HepG2 (cell line): ENCODE results near the gene FYB1.

Experiments
- CTCF ChIP-seq: sonication (generic); formaldehyde crosslinking; IDR thresholded peaks from 2 replicates; pipeline ENCODE4 v1.5.0; 2020; ENCODE audit warnings: mild to moderate bottlenecking, missing genetic modification reagents, moderate library complexity
- EZH2 ChIP-seq: conservative IDR thresholded peaks from 2 replicates; pipeline ENCODE4 v1.6.1; 2012; ENCODE audit warnings: mild to moderate bottlenecking, low read depth, low read length, moderate library complexity
- FOSL1 ChIP-seq: sonication (generic); formaldehyde crosslinking; IDR thresholded peaks from 2 replicates; pipeline ENCODE4 v1.9.0; 2021; ENCODE audit warnings: missing genetic modification reagents, borderline replicate concordance
- GATAD1 ChIP-seq: IDR thresholded peaks from 2 replicates; pipeline ENCODE4 v1.6.1; 2016; ENCODE audit warnings: missing genetic modification reagents, missing compliant biosample characterization
- NCOA5 ChIP-seq: sonication (generic); formaldehyde crosslinking; IDR thresholded peaks from 2 replicates; pipeline ENCODE4 v1.4.0; 2020; ENCODE audit warnings: missing genetic modification reagents
- NFIC ChIP-seq: IDR thresholded peaks from 2 replicates; pipeline ENCODE4 v1.6.1; 2012; ENCODE audit warnings: mild to moderate bottlenecking, low read length, inconsistent platforms
- TCF7L2 ChIP-seq: IDR thresholded peaks from 2 replicates; pipeline ENCODE4 v1.6.1; 2011; ENCODE audit warnings: mild to moderate bottlenecking, low read depth, low read length, moderate library complexity
- ZBTB26 ChIP-seq: IDR thresholded peaks from 2 replicates; pipeline ENCODE4 v1.6.1; 2016; ENCODE audit warnings: missing compliant biosample characterization, missing genetic modification reagents, borderline replicate concordance
- ZBTB3 ChIP-seq: sonication (generic); formaldehyde crosslinking; IDR thresholded peaks from 2 replicates; pipeline ENCODE4 v1.4.0; 2020; ENCODE audit warnings: low read depth, mild to moderate bottlenecking, moderate library complexity, missing genetic modification reagents, borderline replicate concordance
- ZBTB38 ChIP-seq: sonication (generic); formaldehyde crosslinking; IDR thresholded peaks from 2 replicates; pipeline ENCODE4 v1.5.1; 2020; ENCODE audit warnings: mild to moderate bottlenecking, missing genetic modification reagents
- ZFX ChIP-seq: sonication (generic); formaldehyde crosslinking; IDR thresholded peaks from 2 replicates; pipeline ENCODE4 v1.4.0; 2020; ENCODE audit warnings: mild to moderate bottlenecking, low read depth, missing genetic modification reagents, moderate library complexity
- ZNF18 ChIP-seq: sonication (generic); formaldehyde crosslinking; IDR thresholded peaks from 2 replicates; pipeline ENCODE4 v1.8.0; 2022; ENCODE audit warnings: mild to moderate bottlenecking, missing genetic modification reagents; ENCODE audit not compliant: insufficient replicate concordance
- ZNF24 ChIP-seq: fragments of 450-650 bp; IDR thresholded peaks from 2 replicates; pipeline ENCODE4 v1.6.1; 2017; ENCODE audit warnings: antibody characterized with exemption, mild to moderate bottlenecking

- TF ChIP-seq CTCF, result no peak
- TF ChIP-seq ZNF24, result no peak
- TF ChIP-seq ZFX (CRISPR knock-in tag), result no peak
- TF ChIP-seq TCF7L2, result no peak
- no peak for TF ChIP-seq NFIC
- no peak for TF ChIP-seq ZBTB26 (CRISPR knock-in tag)
- no peak for TF ChIP-seq EZH2
- no peak for TF ChIP-seq ZNF18 (CRISPR knock-in tag)
- TF ChIP-seq GATAD1 (CRISPR knock-in tag), result no peak
- no peak for TF ChIP-seq ZBTB3 (CRISPR knock-in tag)
- no peak for TF ChIP-seq NCOA5 (CRISPR knock-in tag)
- TF ChIP-seq ZBTB38, result no peak
- TF ChIP-seq FOSL1, result no peak
These were observed 24.8 kb downstream of the FYB1 start for GRCh38 chr5:39194466-39195136.
